Sigmoid colon (tissue), 7 donors: Measurements from ENCODE around the gene HIF1AN. TPM values are rescaled to one million over a fixed set of nuclear protein-coding genes. Genes with fewer than 3 reads are reported as not detected.

Experiments
- DNase-seq: peaks from one replicate; pipeline ENCODE4 v3.0.0-alpha.2; 2019
- H3K27ac ChIP-seq, 4 donors: fragments of 200-600 bp; sonication (generic); one replicate each; pipeline ENCODE4 v1.5.1; 2016 to 2019; ENCODE audit warnings: mild to moderate bottlenecking in 1 of 4
- H3K27me3 ChIP-seq, 3 donors: fragments of 200-600 bp; sonication (generic); one replicate each; pipeline ENCODE4 v1.5.1; 2019; ENCODE audit warnings: mild to moderate bottlenecking in 1 of 3
- H3K36me3 ChIP-seq, 4 donors: fragments of 200-600 bp; sonication (generic); one replicate each; pipeline ENCODE4 v1.5.1; 2016 to 2019
- H3K4me1 ChIP-seq, 4 donors: fragments of 200-600 bp; sonication (generic); one replicate each; pipeline ENCODE4 v1.5.1; 2017 to 2019
- H3K4me3 ChIP-seq, 4 donors: fragments of 200-600 bp; sonication (generic); one replicate each; pipeline ENCODE4 v1.5.1; 2017 to 2019; ENCODE audit warnings: mild to moderate bottlenecking in 2 of 4, moderate library complexity in 1 of 4
- H3K9me3 ChIP-seq, 4 donors: fragments of 200-600 bp in 3 of 4; sonication (generic) in 3 of 4; one replicate each; pipeline versions ENCODE4 v1.5.1 to v1.6.1; 2013 to 2019
- CTCF ChIP-seq, 4 experiments: fragments of 450-650 bp in 3 of 4; fragments of 200-600 bp in 1 of 4; IDR thresholded peaks; one replicate each; pipeline ENCODE4 v1.5.1; 2016 to 2019; ENCODE audit warnings: antibody characterized with exemption in 4 of 4, mild to moderate bottlenecking in 3 of 4, moderate library complexity in 2 of 4
- EP300 ChIP-seq, 4 donors: sonication (generic); formaldehyde crosslinking; IDR thresholded peaks; one replicate each; pipeline ENCODE4 v1.6.1; 2017; ENCODE audit warnings: antibody characterized with exemption in 4 of 4
- POLR2A ChIP-seq, 2 donors: fragments of 450-650 bp; IDR thresholded peaks; one replicate each; pipeline ENCODE4 v1.6.1; 2016; ENCODE audit warnings: antibody characterized with exemption in 2 of 2, mild to moderate bottlenecking in 2 of 2, moderate library complexity in 2 of 2
- POLR2AphosphoS5 ChIP-seq, 4 donors: sonication (generic); formaldehyde crosslinking; IDR thresholded peaks; one replicate each; pipeline ENCODE4 v1.6.1; 2017; ENCODE audit warnings: antibody characterized with exemption in 4 of 4
- WGBS, 2 donors: extraction: QIAGEN DNeasy Blood & Tissue Kit; methylation state at CpG; one replicate each; pipeline ENCODE4 v1.1.7; 2013; 5-methylcytosine and 5-hydroxymethylcytosine counted together
- intact Hi-C: fragments of 100-400 bp; cut with DNase I; formaldehyde crosslinking; loops from one replicate; pipeline ENCODE4 v1.15.1; 2023
- polyA plus RNA-seq, 3 donors: library from polyadenylated mRNA; stranded (reverse); fragments of 200-250 nt; gene quantifications; one replicate each; pipeline ENCODE4 v1.2.3, GENCODE V29; 2013
- total RNA-seq, 4 donors: library from RNA; depleted of rRNA; stranded (reverse); fragments of >200 nt; gene quantifications; one replicate each; pipeline ENCODE4 v1.1.0, GENCODE V29; 2016
- donor health status: healthy with polysubstance abuse.
- donor health status: Bipolar disorder and iron deficiency.
- donor health status: healthy.

HIF1AN gene
- total RNA-seq (10 to 100 TPM; 13.2 to 23.8 (median 13.9) TPM), polyA plus RNA-seq (10 to 100 TPM in 1 of 3 donors, 1 to 10 TPM in 2; 4.2 to 11.1 (median 5.3) TPM)

DNA sequence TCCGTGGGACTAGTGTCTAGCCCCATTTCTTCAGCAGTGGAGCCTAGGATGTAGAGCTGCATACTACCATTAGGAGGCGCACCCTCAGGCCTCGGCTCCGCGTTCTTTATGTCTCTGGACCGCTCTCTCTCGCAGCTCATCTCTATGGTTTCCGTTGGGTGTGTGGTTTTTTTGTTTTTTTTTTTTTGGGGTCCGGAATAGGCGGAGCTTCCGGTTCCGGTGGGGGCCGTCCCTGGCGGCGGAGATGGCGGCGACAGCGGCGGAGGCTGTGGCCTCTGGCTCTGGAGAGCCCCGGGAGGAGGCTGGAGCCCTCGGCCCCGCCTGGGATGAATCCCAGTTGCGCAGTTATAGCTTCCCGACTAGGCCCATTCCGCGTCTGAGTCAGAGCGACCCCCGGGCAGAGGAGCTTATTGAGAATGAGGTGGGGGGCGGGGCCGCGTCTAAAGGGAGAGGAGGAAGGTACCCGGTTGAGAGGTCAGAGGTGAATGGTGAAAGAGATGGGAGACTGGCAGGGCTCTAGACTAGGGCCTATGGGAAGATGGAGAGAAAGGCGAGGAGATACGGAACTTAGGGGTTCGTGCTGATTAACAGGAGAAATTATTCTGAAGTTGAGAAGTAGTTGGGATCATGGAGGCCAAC lies at the start of gene HIF1AN:
Gene HIF1AN, plus strand, starts transcription at position 229 of the 639 bp plus-strand sequence. Its CDS starts 16 bp downstream, at position 245.
- H3K27ac ChIP-seq = peak within 1 kb of the TSS; percentile 76 to 78 (median 78)

GRCh38 chr10:100487529-100487928 lies 48.2 kb upstream of the HIF1AN start:
- Histone ChIP-seq H3K27me3 (peaks cover 0 to 5% (median 0%) of the 10 kb centered on the region in 3 donors), H3K36me3 (peaks cover 0 to 63% (median 34%) of the 10 kb centered on the region in 4 donors), H3K27ac (no peak overlapping the region), H3K4me1 (peaks cover 0 to 7% (median 4%) of the 10 kb centered on the region in 4 donors), H3K9me3 (no peaks in the 10 kb centered on the region), H3K4me3 (no peak overlapping the region)
- intact Hi-C loops = no loop called here
- WGBS, 2 donors = 92 to 94% methylated on average over 6 of the region's 6 CpGs
- no peak for DNase-seq
- TF ChIP-seq EP300 (IDR thresholded peaks at IDR 0.05) = no peak
- TF ChIP-seq POLR2A (IDR thresholded peaks at IDR 0.05) = no peak
- TF ChIP-seq POLR2AphosphoS5 (IDR thresholded peaks at IDR 0.05) = no peak
- TF ChIP-seq CTCF (IDR thresholded peaks at IDR 0.05) = no peak

More for the DNA sequence above, at the start of gene HIF1AN:
- no peaks in the 10 kb centered on the region for H3K9me3 ChIP-seq
- intact Hi-C loops = no loop called here
- peaks cover 0 to 27% (median 23%) of the 10 kb centered on the region in 4 donors for H3K4me1 ChIP-seq
- 1% methylated on average over 35 of the region's 35 CpGs for WGBS, 2 donors
- no peaks in the 10 kb centered on the region for H3K27me3 ChIP-seq
- peak; percentile 75 for TF ChIP-seq POLR2A (IDR thresholded peaks at IDR 0.05)
- peak; percentile 70 to 90 (median 78) for TF ChIP-seq CTCF (IDR thresholded peaks at IDR 0.05)
- TF ChIP-seq POLR2AphosphoS5 (IDR thresholded peaks at IDR 0.05) = peak; percentile 76 to 94 (median 87)
- peak in 1 of 4 donors; percentile 14 for TF ChIP-seq EP300 (IDR thresholded peaks at IDR 0.05)
- peak within 1 kb of the TSS; percentile 69 to 80 (median 78) for H3K4me3 ChIP-seq
- peaks cover 0 to 34% (median 9%) of the 10 kb centered on the region in 4 donors for H3K36me3 ChIP-seq
- peak; percentile 95 for DNase-seq

GRCh38 chr10:100489396-100489795 lies 46.3 kb upstream of the HIF1AN start:
- Histone ChIP-seq H3K36me3 (peaks cover 0 to 79% (median 34%) of the 10 kb centered on the region in 4 donors), H3K9me3 (no peaks in the 10 kb centered on the region), H3K4me3 (no peak overlapping the region), H3K27me3 (no peaks in the 10 kb centered on the region), H3K27ac (no peak overlapping the region), H3K4me1 (no peaks in the 10 kb centered on the region)
- no peak for DNase-seq
- intact Hi-C loops = no loop called here
- TF ChIP-seq CTCF (IDR thresholded peaks at IDR 0.05) (no peak), POLR2A (IDR thresholded peaks at IDR 0.05) (no peak), EP300 (IDR thresholded peaks at IDR 0.05) (no peak), POLR2AphosphoS5 (IDR thresholded peaks at IDR 0.05) (no peak)
- WGBS, 2 donors = 92 to 96% methylated on average over 5 of the region's 5 CpGs

- 94% methylated on average over 2 of the region's 2 CpGs for WGBS, 2 donors
- no peaks in the 10 kb centered on the region for H3K27me3 ChIP-seq
These were observed 45.2 kb upstream of the HIF1AN start for GRCh38 chr10:100490531-100490930.

DNA sequence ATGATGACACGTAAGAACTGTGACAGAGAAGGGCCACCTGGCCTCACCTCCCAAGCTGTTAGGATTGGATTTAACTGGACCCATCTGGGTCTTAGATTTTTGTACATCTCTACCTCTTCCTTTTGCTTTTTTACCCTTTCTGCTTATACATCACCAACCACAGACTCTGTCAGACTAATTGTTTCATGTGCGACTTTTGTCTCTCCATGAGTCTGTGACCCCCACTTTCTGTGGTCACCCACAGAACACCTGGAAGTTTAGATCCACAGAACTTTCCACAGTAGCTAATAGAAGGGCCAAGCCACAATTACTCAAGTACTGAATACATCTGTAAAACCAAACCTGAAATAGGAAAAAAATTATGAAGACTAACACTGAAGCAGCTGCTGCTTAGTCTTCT lies 39.2 kb upstream of the HIF1AN start:
- no peak overlapping the region for H3K4me3 ChIP-seq
- intact Hi-C loops = no loop called here
- no peak for TF ChIP-seq CTCF (IDR thresholded peaks at IDR 0.05)
- TF ChIP-seq POLR2AphosphoS5 (IDR thresholded peaks at IDR 0.05) = no peak
- no peak for TF ChIP-seq POLR2A (IDR thresholded peaks at IDR 0.05)
- no peak for TF ChIP-seq EP300 (IDR thresholded peaks at IDR 0.05)
- H3K36me3 ChIP-seq = peaks cover 14 to 96% (median 37%) of the 10 kb centered on the region in 4 donors
- no peak overlapping the region for H3K27ac ChIP-seq
- H3K9me3 ChIP-seq = no peaks in the 10 kb centered on the region
- no peak for DNase-seq
- H3K27me3 ChIP-seq = no peaks in the 10 kb centered on the region
- H3K4me1 ChIP-seq = no peaks in the 10 kb centered on the region
- WGBS, 2 donors = 87 to 94% methylated on average over 2 of the region's 2 CpGs

More at GRCh38 chr10:100490531-100490930, 45.2 kb upstream of the HIF1AN start:
- TF ChIP-seq POLR2A (IDR thresholded peaks at IDR 0.05) (no peak), EP300 (IDR thresholded peaks at IDR 0.05) (no peak), POLR2AphosphoS5 (IDR thresholded peaks at IDR 0.05) (no peak)
- Histone ChIP-seq H3K4me1 (no peaks in the 10 kb centered on the region), H3K36me3 (peaks cover 0 to 90% (median 35%) of the 10 kb centered on the region in 4 donors), H3K27ac (no peak overlapping the region), H3K9me3 (no peaks in the 10 kb centered on the region), H3K4me3 (no peak overlapping the region)
- DNase-seq = no peak
- intact Hi-C loops = no loop called here
